Measurements from ENCODE around the gene HNRNPL.
A peak's percentile ranks its signal among the peaks of the same experiment; 100 is the strongest.

HNRNPL gene

DNA sequence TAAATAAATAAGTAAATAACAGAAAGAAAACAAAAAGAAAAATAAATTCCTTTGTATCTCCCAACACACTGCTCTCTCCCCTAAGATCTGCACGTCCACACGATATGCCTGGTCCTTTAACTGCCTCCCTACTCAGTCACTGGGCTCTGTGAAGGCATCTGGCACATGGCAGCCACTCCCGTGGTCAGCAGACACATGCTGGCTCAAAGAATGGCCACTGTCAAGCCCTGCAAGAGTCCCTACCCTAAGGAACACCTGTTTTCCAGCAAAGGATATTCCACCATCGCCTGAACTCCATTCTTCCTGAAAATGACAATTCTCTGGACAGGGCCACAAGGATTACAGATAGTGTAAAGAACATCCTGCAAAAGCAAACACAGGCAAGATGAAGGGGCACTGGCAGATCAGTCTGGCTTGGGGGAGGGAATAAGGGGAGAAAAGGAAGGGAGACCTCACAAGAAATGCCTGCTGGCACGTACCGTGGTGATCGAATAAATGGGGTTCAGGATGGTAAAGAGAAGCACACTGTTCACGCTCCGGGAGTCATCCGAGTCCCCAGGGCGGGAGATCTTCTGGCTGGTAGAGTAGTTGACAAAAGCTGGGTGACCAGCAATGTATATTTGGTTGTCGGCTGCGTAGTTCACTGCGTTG, 4.3 kb downstream of the HNRNPL start:
- no peak for DNase-seq (ENCODE audit: low read depth in 2 of 2)

DNA sequence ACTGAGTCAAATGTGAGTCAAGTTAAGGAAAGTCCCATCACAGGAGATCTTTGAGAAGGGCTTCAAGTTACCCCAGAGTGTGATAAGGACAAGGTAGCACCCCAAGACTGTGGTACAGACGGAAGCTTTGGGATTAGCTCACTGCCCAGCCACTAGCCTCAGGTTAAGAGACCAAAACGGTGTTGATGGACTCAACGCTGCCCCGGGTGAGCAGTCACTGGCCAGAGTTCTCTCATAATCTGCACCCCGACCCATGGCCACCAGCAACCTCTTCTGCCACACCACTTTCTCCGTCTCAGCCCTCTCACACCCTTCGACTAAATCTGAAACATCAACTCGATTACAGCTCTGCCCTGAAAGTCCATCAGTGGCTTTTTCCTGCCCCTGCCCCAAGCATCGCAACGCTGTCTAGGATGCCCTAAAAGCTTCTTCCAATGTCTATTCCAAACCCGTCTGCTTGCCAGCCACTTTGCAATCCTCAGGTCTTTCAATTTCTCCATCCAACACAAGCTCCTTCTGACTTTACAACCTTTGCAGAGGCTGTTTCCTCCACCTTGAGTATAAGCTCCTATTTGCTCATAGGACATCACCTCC, 5.6 kb downstream of the HNRNPL start:
- DNase-seq (ENCODE audit: low read depth in 2 of 2) = no peak

DNA sequence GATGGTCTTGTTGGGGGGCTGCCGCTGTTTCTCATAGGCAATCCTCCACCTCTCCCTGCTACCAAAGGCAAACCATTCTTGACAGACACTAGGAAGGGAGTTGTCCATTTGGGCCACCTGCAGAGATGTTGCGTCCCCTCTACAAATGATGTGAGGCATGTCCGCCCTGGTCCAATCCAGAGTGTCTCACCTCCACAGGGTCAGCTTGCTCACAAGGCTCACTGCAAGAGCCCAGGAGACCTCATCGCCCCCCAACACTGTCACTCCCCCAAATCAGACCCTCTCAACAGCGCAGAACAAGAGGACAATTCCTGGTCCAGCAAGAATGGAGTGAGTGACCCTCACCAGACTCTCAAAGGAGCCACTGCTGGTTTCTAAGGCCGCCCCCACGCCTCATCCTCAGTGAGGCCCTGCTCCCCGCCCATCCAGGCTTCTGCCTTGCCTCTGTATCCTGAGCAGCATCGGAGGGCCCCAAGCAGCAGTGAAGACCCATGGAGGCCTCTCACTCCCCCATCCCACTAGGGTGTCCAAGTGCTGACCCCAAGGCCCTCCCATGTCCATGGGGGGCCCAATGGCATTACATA, 6.5 kb downstream of the HNRNPL start:
- DNase-seq (ENCODE audit: low read depth in 2 of 2) = no peak

DNA sequence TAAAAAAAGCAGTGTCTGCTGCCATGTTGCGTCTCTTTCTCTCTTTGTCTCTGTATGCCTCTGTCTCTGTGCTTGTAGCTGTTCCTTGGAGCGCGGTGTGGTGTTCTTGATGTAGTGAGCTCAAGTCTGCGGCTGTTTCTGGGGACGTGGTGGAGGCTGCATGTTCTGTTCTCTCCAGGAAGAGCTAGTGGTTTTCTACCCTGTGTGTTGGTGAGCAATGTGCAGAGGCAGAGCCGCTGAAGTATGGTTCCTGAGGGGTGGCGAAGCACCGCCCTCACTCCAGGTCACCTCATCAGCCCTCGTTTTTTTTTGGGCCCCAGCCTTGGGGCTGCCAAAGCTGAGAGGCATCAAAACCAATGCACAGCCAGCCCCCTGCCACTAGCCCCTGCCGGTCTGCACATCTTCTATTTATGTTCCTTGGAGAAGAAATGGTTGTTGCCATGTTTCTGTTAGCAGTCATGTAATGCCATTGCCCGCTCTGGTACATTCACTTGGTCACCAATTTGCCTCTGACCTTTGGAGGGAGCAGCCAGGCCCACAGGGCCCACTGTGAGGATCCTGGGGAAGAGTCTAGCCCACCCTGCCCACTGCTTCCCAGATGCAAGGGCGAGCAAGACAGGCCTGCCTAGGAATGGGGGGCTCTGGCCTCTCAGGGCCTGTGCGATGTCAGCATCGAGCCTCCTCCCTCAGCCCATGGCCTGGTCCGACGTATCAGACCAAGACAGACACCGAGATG, 7.2 kb downstream of the HNRNPL start:
- no peak for DNase-seq (ENCODE audit: low read depth in 2 of 2)

DNA sequence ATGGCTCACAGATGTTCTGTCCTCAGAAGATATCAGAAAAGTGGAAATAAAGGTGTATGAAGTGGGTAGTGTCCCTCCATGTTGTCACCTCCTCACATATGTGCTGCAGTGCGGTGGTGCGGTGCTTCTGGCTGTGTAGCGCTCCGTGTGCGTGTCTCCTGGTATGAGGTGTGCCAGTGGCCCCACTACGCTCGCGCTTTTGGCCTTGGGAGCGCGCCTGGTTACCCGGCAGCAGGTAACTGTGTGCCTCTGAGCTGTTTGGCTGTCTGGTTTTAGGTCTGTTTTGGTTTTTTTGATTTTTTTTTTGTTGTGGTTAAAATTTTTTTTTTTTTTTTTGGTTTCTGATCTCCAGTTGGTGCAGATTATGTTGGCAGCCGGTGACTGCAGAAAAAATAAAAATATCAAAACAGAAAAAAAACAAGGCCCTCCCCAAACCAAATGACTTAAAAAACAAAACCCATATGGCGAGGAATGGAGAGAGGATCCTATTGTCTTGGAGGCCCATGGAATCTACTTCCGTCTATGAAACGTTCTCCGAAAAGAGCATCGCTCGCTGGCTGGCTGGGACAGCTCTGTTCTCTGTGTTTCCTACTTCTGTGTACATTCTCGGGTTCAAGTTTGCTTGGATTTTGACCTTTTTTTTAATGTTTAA, 7.9 kb downstream of the HNRNPL start:
- no peak for DNase-seq (ENCODE audit: low read depth in 2 of 2)

DNA sequence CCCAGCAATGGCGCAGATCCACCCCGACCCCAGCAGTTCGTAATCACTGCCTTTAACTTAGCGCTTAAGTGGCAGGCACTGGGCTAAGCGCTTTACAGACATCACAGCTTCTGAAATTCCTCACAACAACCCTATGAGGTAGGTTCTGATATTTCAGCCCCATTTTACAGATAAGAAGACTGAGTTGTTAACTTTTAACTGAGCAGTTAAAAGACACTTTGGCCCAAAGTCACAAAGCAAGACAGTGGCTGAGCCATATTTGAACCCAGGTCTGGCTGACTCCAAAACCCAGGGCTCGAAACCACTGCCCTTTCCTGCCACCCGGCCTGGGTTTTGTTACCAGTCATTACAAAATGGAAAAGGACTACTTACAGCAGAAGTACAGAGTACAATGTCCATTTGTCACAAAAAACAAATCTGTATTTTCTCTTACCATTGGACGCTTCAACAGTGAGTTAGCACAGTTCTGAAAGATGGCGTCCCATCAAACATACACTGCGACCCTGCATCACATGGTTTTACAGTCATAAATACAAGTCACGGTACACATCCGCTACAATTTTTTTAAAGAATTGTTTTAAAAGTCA, 8.5 kb downstream of the HNRNPL start:
- no peak for DNase-seq (ENCODE audit: low read depth in 2 of 2)

DNA sequence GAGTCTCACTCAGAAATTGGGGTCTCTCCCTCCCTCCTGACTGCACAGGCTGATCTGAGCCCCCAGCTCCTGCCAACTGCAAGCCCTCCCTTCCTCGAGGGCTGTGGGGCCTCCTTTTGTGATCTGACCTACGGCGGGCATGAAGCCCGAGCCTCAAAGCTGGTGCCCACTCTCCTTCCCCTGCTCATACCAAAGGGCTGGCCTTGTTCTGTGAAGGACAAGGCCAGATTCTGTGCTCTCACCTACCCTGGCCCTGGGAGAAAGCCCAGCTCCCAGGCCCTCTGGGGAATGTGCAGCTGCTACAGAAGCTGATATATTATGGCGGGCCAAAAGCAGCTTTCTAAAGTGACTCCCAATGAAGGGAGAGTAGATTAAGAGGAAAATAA, 9.2 kb downstream of the HNRNPL start:
- DNase-seq (ENCODE audit: low read depth in 2 of 2) = no peak

DNA sequence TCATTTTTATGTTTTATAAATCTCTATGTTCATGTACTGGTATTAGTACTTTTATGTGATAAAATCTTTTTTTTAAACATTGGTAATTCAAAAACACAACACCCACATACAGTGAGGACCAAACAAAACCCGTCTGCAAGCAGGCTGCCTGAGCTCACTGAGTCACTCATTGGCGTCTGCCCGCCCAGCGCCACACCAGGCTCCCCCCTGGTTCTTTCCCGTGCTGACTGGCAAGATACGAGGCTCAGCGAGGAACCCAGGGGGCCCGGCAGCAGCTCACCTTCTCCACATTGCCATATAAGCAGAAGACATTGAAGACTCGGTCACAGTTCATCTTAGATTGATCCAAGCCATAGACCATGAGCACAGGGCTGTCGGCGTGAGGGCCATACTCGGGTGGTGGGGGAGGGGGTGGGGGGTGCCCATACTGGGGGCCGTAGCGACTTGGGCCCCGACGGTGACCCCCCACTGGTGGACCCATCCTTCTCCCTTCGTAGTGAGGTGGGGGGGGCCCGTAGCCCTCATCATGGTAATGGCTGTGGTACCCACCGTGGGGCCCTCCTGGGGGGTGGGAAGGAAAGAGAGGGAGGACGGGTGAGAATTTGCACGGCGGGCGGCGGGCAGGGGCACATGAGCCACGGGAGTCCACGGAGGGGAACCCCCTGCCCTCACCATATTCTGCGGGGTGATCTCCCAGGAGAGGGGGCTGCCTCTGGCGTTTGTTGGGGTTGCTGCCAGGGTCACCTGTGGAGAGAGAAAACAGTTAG, 9.8 kb downstream of the HNRNPL start:
- DNase-seq (ENCODE audit: low read depth in 2 of 2) = no peak

DNA sequence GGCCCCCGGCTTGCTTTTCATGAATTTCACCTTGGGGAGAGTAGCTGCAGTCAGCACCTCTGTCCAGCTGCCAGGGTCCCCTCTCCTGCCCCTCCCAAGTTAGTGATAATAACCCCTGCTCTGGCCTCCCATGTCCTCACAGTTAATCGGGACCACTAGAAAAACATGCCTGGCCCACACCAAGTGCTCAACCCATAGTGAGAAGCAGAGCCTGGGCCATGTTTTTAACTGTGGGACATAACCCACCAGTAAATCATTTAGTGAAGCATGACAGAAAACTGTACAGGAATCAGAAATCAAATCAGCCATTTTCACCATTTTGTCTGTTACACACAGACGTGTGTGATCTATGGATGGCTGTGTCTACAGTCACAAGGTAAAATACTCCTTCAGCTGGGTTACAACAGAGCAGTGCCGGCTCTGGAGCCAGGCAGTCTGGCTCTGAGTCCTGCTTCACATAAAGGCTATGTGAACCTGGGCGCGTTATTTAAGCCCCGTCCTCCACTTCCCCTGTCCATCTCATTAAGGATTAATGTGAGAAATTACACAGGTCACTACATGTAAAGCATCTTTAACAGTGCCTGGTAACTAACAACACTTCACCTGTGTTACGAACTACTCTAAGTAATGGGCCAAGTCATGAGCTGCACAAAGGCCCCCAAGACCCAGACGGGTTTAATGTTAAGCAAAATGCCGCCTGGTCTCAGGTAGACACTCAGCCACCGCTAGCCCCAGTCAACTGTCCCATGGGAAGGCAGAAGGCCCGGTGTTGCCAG, 10.6 kb downstream of the HNRNPL start:
- DNase-seq (ENCODE audit: low read depth in 2 of 2) = no peak

DNA sequence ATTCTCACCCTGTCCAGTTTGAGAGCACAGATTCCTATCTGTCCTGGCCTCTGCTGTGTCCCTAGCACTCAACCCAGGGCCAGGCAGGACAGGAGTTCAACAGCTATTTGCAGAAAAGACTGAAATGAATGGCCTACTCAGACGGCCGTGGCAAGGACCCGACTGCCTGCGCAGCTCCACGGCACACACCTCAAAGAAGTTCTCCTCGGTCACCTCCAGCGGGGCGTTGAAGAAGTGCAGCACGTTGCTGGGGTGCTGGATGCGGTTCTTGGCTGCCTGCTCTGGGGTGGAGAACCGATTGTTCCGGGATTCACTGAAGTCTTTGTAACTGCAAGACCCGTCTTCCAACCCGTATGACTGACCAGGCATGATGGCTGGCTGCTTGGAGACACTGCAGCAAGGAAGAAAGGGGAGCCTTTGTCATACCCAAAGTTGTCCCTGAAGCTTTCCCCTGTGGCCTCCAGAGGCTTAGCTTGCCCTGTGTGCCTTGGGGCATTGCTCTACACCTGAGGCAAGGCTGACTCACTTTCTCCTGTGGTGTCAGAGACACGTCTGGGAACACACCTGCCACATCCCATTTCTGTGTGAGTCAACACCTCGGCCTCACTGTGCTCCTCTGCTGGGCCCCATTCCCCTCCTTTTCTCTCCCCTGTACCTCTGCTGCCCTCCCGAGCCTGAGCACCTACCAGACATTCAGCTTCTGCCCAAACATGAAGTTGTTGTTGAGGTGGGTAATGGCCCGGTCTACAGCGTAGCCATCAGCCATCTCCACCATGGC, 11.4 kb downstream of the HNRNPL start:
- DNase-seq (ENCODE audit: low read depth in 2 of 2) = peak; percentile 49 to 56

DNA sequence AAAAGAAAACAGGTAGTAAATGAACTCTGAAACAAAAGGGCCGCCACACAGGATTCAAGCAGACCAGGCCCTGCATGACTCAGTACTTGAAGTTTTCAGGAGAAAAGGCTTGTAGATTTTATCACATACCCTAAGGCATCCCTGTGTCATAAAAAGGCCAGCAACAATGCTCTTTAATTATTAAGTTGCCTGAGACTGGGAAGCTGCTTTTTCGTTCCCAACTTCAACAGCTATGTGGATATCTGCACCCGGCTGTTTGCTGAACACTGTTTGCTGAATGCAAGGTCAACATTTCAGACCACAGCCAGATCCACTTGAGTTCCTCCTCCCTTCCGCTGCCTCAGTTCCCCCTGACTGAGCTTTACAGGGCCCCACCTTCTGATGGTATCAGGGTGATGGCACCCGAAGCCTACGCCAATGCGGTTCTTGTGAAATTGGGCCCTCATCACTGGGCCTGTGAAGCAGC, 12.1 kb downstream of the HNRNPL start:
- no peak for DNase-seq (ENCODE audit: low read depth in 2 of 2)

DNA sequence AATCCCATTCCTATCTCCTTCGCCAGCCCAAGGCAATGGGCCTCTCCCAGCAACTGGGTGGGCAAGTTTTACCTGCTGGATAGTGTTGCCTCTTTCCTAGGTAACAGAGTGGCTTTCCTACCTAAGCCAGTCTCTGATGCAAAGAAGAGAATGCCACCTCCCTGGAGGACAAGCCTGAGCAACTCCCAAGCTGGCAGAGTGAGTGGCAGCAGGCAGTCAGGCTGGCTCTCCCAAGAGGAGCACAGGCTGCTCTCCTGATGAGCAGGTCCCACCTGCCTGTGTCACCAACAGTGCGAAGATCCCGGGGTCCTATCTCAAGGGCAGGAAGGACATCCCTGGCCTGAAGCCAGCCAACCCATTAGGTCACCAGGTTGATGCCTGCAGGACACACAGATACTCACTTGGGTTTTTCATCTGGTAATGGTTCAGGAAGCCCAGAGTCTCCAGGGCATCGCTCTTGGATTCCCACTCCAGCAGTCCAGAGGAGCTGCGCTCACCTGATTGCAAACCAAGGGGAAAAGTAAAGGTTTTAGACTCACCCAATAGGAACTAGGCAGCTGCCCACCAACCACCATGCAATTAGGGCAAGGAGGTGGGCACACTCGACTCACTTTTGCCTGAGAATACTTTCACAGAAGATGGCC, 12.7 kb downstream of the HNRNPL start:
- DNase-seq (ENCODE audit: low read depth in 2 of 2) = no peak

DNA sequence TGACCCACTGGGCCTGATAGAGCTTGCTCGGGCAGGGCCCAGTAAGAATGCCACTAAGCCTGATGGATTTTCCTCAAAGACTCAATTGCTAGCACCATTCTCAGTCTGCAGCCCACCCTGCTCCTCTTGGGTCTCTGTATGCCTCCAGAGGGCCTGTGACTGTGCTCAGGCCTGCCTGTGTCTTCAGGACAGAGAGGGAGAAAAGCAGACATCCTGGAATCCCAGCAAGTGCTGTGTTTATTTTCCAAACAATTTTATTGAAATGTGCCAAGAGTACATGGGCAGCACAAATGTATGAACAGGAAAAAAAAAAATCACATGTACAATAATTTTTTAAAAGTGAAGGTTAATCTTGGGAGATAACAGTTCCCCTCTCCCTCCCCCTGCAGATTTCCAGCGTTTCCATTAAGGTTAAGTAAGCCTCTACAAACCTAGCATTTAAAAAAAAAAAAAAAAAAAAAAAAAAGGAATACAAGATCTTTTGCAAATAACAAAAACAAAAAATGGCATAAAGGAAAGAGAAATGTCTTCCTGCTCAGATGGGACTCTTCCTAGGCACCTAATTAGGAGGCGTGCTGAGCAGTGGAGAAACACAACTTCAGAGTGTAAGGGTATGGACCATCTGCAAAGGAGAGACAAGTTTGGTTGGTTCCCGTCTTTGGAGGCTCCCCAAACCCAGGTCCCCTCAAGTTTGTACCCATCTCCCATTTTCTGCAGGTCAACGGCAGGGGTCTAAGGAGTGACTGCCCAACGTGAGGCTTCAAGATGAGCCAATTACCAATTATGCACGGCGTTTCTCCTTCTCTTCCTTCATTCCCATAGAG, 13.4 kb downstream of the HNRNPL start:
- DNase-seq (ENCODE audit: low read depth in 2 of 2) = no peak

DNA sequence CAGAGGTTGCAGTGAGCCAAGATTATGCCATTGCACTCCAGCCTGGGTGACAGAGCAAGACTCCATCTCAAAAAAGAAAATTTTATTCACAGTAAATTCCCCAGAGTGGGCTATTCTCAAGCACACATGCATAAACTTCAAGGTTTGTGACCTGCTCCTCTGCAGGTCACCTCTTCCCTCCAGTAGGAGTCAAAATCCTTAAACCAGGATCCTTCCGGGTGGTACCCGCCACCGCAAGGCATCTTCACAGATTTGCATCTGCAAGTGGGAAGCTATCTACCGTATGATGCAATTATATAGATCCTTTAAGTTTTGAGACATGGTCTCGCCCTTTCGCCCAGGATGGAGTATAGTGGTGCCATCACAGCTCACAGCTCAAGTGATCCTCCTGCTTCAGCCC, 15.2 kb downstream of the HNRNPL start:
- DNase-seq (ENCODE audit: low read depth in 2 of 2) = no peak

DNA sequence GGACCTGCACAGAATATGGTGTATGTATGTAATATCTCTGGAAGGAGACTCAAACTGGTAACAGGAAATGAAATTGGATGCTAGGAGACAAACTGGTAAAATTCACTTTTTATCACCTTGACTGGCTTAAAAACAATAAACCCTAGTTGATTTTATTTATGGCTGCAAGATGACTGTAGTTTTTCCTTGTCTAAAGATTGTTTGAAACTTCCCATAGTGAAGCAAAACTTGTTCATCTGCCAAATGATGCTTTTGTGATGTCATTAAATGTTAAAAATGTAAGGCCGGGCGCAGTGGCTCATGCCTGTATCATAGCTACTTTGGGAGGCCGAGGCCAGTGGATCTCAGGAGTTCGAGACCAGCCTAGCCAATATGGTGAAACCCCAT, 15.7 kb downstream of the HNRNPL start:
- DNase-seq (ENCODE audit: low read depth in 2 of 2) = no peak

DNA sequence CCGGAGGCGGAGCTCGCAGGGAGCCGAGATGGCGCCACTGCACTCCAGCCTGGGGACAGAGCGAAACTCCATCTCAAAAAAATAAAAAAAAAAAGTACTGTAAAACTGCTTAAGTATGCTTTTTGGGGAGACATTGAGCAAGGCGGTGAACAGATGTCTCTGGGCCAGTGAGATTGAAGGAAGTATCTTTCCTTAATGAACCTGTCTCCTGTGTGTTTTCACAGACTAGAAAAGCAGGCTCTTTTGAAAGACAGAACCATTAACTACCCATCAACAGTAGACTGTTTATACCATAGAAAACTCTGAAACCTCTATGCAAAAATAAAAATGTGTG, 16.7 kb downstream of the HNRNPL start:
- DNase-seq (ENCODE audit: low read depth in 2 of 2) = no peak

DNA sequence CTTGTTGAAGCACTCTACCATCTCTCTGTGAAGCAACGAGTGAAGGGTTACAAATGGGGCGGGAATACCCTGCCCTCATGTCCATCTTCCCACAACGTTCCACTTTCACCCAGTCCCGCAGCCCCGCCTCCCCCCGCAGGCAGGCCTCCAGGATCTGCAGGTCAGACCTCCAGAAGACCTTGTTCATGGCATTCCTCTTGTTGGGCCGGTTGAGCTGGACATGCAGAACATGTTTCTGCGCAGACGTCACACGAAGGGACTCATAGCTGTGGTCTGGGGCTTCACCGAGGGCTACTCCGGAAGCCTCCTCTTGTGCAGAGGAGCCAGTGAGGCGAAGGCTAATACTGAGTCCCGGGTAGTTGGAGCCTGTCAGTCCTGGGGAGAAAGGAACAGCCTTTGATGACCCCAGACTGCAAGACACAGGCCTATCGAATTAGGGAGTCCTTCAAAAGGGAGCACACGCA, 18.6 kb downstream of the HNRNPL start:
- peak in 1 of 2 donors; percentile 22 for DNase-seq (ENCODE audit: low read depth in 2 of 2)

DNA sequence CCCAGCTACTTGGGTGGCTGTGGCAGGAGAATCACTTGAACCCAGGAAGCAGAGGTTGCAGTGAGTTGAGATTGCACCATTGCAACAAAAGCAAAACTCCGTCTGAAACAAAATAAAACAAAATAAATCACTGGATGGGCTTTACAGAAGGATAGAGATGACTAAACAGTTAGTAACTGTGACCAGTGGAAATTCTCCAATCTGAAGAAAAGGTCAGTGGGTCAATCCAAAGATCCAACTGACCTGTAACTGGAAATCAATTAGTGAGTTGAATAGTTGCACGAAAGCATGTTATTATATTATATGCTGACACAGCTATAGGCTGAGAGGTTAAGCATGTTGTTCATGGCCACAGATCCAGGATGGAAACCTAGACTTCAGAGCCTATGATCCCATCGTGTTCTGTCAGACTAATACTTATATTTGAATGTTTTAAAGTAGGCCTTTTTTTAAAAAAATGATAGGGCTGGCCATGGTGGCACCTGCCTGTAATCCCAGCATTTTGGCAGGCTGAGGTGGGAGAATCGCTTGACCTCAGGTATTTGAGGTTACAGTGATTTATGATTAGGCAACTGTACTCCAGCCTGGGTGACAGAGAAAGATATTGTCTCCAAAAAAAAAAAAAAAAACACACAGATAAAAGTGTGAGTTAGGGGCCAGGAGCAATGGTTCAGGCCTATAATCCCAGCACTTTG, 19.6 kb downstream of the HNRNPL start:
- DNase-seq (ENCODE audit: low read depth in 2 of 2) = no peak
